A549 (cell line): ENCODE results near the gene TRIM38. TPM values are rescaled to one million over a fixed set of nuclear protein-coding genes. Genes with fewer than 3 reads are reported as not detected.

Source experiments
- ATAC-seq, 2 experiments: fragments of 200-7000 bp in 1 of 2; fragments of >200 bp in 1 of 2; cut with Nextera tagmentation in 1 of 2; cut with Tn5 transposase in 1 of 2; 3 replicates each; pipeline versions ENCODE4 v1.8.0 to v1.9.1; 2018 to 2020; ENCODE audit warnings: mild to moderate bottlenecking in 1 of 2, moderate library complexity in 1 of 2
- CTCF ChIA-PET: fragments of 300-600 bp; sonication (Branson Sonifier 250); formaldehyde crosslinking; extraction: SDS; loops from one replicate; lab custom pipeline; 2021; ENCODE audit warnings: antibody characterized with exemption, inconsistent platforms; lab: Yijun Ruan, JAX
- POLR2A ChIA-PET: fragments of 350-600 bp; formaldehyde crosslinking; extraction: SDS; loops from one replicate; lab custom pipeline; 2021; ENCODE audit warnings: antibody characterized with exemption, inconsistent platforms; lab: Yijun Ruan, JAX
- DNase-seq, 2 experiments: peaks; one replicate each; pipeline versions ENCODE4 v3.0.0 to v3.0.0-alpha.2; 2011 to 2016; ENCODE audit warnings: low read depth in 1 of 2, low spot score in 1 of 2
- FAIRE-seq: peaks from 2 replicates; lab custom pipeline; 2011; peaks lifted over from hg19 to GRCh38; lab: Jason Lieb, UNC
- H3K27ac ChIP-seq, 2 experiments: fragments of >200 bp; sonication (Bioruptor Twin); formaldehyde crosslinking; 3 replicates each; pipeline ENCODE4 v1.5.1; 2016 to 2017
- H3K4me1 ChIP-seq: fragments of >200 bp; sonication (Bioruptor Twin); formaldehyde crosslinking; 3 replicates; pipeline ENCODE4 v1.6.1; 2016
- H3K4me2 ChIP-seq: fragments of >200 bp; sonication (Bioruptor Twin); formaldehyde crosslinking; 3 replicates; pipeline ENCODE4 v1.6.1; 2016
- H3K4me3 ChIP-seq: fragments of >200 bp; sonication (Bioruptor Twin); formaldehyde crosslinking; 3 replicates; pipeline ENCODE4 v1.5.1; 2016
- H3K9me3 ChIP-seq: fragments of >200 bp; sonication (Bioruptor Twin); formaldehyde crosslinking; 3 replicates; pipeline ENCODE4 v1.6.1; 2016
- BHLHE40 ChIP-seq: IDR thresholded peaks from 2 replicates; pipeline ENCODE4 v1.6.1; 2012; ENCODE audit warnings: low read depth, low read length, inconsistent platforms
- CBX2 ChIP-seq: fragments of 200-600 bp; sonication (generic); IDR thresholded peaks from 2 replicates; pipeline ENCODE4 v1.6.1; 2016; ENCODE audit warnings: low read depth, mild to moderate bottlenecking, borderline replicate concordance
- CBX8 ChIP-seq: fragments of 200-600 bp; sonication (generic); IDR thresholded peaks from 2 replicates; pipeline ENCODE4 v1.6.1; 2016
- CEBPB ChIP-seq, 2 experiments: fragments of >200 bp in 1 of 2; sonication (Bioruptor Twin) in 1 of 2; formaldehyde crosslinking in 1 of 2; IDR thresholded peaks; 2 replicates each; pipeline ENCODE4 v1.6.1; 2012 to 2016
- CHD4 ChIP-seq: fragments of 200-600 bp; sonication (generic); IDR thresholded peaks from 2 replicates; pipeline ENCODE4 v1.6.1; 2016; ENCODE audit warnings: antibody characterized with exemption, mild to moderate bottlenecking, borderline replicate concordance
- EHF ChIP-seq: fragments of 250-450 bp; sonication (Bioruptor Pico); IDR thresholded peaks from 2 replicates; pipeline ENCODE4 v1.5.0; 2020; ENCODE audit warnings: mild to moderate bottlenecking
- EP300 ChIP-seq, 2 experiments: fragments of >200 bp; sonication (Bioruptor Twin); formaldehyde crosslinking; IDR thresholded peaks; 2 replicates in 1 of 2; 3 replicates in 1 of 2; pipeline ENCODE4 v1.6.1; 2016 to 2017
- ESRRA ChIP-seq: fragments of 150-350 bp; IDR thresholded peaks from 2 replicates; pipeline ENCODE4 v1.6.1; 2014; ENCODE audit warnings: mild to moderate bottlenecking, low read length, borderline replicate concordance
- FOSB ChIP-seq: fragments of 250-450 bp; sonication (Bioruptor Pico); IDR thresholded peaks from 2 replicates; pipeline ENCODE4 v1.5.0; 2020; ENCODE audit warnings: mild to moderate bottlenecking, moderate library complexity
- HOXA7 ChIP-seq: fragments of 250-450 bp; sonication (Bioruptor Pico); IDR thresholded peaks from 2 replicates; pipeline ENCODE4 v1.5.0; 2020; ENCODE audit warnings: mild to moderate bottlenecking, moderate library complexity
- HOXB5 ChIP-seq: fragments of 250-450 bp; sonication (Bioruptor Pico); IDR thresholded peaks from 2 replicates; pipeline ENCODE4 v1.5.0; 2020; ENCODE audit warnings: mild to moderate bottlenecking, moderate library complexity
- JUN ChIP-seq, 2 experiments: fragments of >200 bp; sonication (Bioruptor Twin); formaldehyde crosslinking; IDR thresholded peaks; 2 replicates in 1 of 2; 3 replicates in 1 of 2; pipeline ENCODE4 v1.6.1; 2016 to 2017
- MAFK ChIP-seq: fragments of 450-650 bp; IDR thresholded peaks from 2 replicates; pipeline ENCODE4 v1.6.1; 2014; ENCODE audit not compliant: partially characterized antibody
- MYC ChIP-seq: IDR thresholded peaks from 2 replicates; pipeline ENCODE4 v1.6.1; 2012; ENCODE audit warnings: mild to moderate bottlenecking, inconsistent platforms, low read length, improper control_type of control experiment, borderline replicate concordance
- NR3C1 ChIP-seq: fragments of >200 bp; sonication (Bioruptor Twin); formaldehyde crosslinking; IDR thresholded peaks from 3 replicates; pipeline ENCODE4 v1.6.1; 2017
- POLR2AphosphoS2 ChIP-seq: conservative IDR thresholded peaks from 2 replicates; pipeline ENCODE4 v1.6.1; 2012; ENCODE audit warnings: low read length, improper control_type of control experiment, inconsistent platforms
- RAD21 ChIP-seq, 2 experiments: fragments of >200 bp in 1 of 2; sonication (Bioruptor Twin) in 1 of 2; formaldehyde crosslinking in 1 of 2; IDR thresholded peaks in 1 of 2; conservative IDR thresholded peaks in 1 of 2; 2 replicates in 1 of 2; 3 replicates in 1 of 2; pipeline ENCODE4 v1.6.1; 2012 to 2018; ENCODE audit warnings: inconsistent platforms in 1 of 2
- RCOR1 ChIP-seq: fragments of 150-350 bp; IDR thresholded peaks from 2 replicates; pipeline ENCODE4 v1.6.1; 2014; ENCODE audit warnings: antibody characterized with exemption, low read length, low read depth
- SMC3 ChIP-seq: fragments of >200 bp; sonication (Bioruptor Twin); formaldehyde crosslinking; IDR thresholded peaks from 3 replicates; pipeline ENCODE4 v1.6.1; 2018; ENCODE audit warnings: inconsistent platforms
- ZNF302 ChIP-seq: fragments of 250-450 bp; sonication (Bioruptor Pico); IDR thresholded peaks from 2 replicates; pipeline ENCODE4 v1.9.0; 2021; ENCODE audit warnings: inconsistent platforms, mild to moderate bottlenecking, moderate library complexity
- ZSCAN20 ChIP-seq: fragments of 250-450 bp; sonication (Bioruptor Pico); IDR thresholded peaks from 2 replicates; pipeline ENCODE4 v1.8.0; 2022; ENCODE audit warnings: mild to moderate bottlenecking, moderate library complexity
- WGBS: methylation state at CpG from one replicate; pipeline ENCODE4 v1.1.6; 2017; ENCODE audit errors: missing lambda C conversion rate; 5-methylcytosine and 5-hydroxymethylcytosine counted together
- polyA plus RNA-seq, 4 experiments: library from polyadenylated mRNA; depleted of rRNA in 3 of 4; stranded (reverse); fragments of >200 nt; fragmentation: RNase III in 1 of 4; extraction: RNeasy Plus Mini Kit Qiagen cat#74134 plus additional on column Dnase treatment in 1 of 4; gene quantifications; 2 replicates in 3 of 4; 3 replicates in 1 of 4; pipeline ENCODE4 v1.2.3, GENCODE V29; 2011 to 2017
- TF ChIP-seq, protein P1 (sequence below): IDR thresholded peaks from 2 replicates; pipeline ENCODE4 v1.6.1; 2012; ENCODE audit warnings: low read depth, borderline replicate concordance
- TF ChIP-seq, protein P2 (sequence below): IDR thresholded peaks from 2 replicates; pipeline ENCODE4 v1.6.1; 2012
- TF ChIP-seq, protein P3 (sequence below): fragments of >200 bp; sonication (Bioruptor Twin); formaldehyde crosslinking; IDR thresholded peaks from 3 replicates; pipeline ENCODE4 v1.5.1; 2016
- TF ChIP-seq, protein P4 (sequence below): fragments of 250-450 bp; sonication (Bioruptor Pico); IDR thresholded peaks from 2 replicates; pipeline ENCODE4 v1.5.0; 2021; ENCODE audit warnings: mild to moderate bottlenecking, moderate library complexity, borderline replicate concordance
- TF ChIP-seq, protein P5 (sequence below): IDR thresholded peaks from 2 replicates; pipeline ENCODE4 v1.6.1; 2012

The TRIM38 gene
- polyA plus RNA-seq, 2 of the 4 experiments (the other 2 are of a cell fraction) = 1.7 to 3.4 TPM

DNA sequence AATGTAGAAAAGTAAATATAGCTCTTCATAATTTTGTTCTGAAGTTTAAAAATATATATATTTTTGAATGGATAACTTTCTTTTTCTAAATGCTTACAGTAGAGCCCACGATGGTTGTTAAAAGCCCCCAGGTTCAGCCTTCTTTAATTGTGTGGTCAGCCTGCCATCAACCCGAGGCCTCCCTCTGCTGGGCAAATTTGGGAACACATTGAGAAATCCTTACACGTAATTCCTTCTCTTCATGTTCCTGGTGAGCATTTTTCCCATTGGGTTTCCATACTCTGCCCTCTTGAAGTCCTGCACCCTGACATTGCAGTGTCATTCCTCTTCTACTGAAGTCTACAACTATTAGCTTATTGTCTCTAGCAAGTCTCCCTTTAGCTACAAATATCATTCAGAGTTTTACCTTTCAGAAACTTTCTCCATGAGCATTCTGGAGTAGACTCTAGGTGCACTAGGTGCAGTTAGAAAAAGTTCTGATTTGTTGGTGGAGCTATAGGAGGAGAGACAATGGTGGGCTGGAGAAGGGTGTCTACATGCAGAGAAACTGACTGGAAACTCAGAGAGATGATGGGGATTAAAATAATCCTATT is 40.6 kb downstream of the TRIM38 start:
- no peak overlapping the region for H3K4me2 ChIP-seq
- FAIRE-seq (no peak), ATAC-seq (peak; percentile 76 to 82; a peak in 5 of 6 replicates), DNase-seq (peak; percentile 46 to 62)
- H3K27ac ChIP-seq = no peak overlapping the region
- TF ChIP-seq BHLHE40 = no peak
- peak in 1 of 2 experiments; percentile 46; a peak in 2 of 4 replicates for TF ChIP-seq CEBPB (IDR thresholded peaks at IDR 0.05)
- no peak for TF ChIP-seq MAFK
- no peak for TF ChIP-seq ZSCAN20
- TF ChIP-seq HOXB5 (CRISPR knock-in tag) = no peak
- TF ChIP-seq RAD21 (conservative IDR thresholded peaks at IDR 0.05 in 1 of 2, IDR thresholded peaks at IDR 0.05 in 1 of 2) = peak; percentile 46 to 61
- no peak for TF ChIP-seq POLR2AphosphoS2
- TF ChIP-seq, protein P1, sequence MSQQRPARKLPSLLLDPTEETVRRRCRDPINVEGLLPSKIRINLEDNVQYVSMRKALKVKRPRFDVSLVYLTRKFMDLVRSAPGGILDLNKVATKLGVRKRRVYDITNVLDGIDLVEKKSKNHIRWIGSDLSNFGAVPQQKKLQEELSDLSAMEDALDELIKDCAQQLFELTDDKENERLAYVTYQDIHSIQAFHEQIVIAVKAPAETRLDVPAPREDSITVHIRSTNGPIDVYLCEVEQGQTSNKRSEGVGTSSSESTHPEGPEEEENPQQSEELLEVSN = no peak
- no peak for TF ChIP-seq CBX2
- TF ChIP-seq CBX8 = no peak
- TF ChIP-seq EP300 (IDR thresholded peaks at IDR 0.05) = no peak
- no peak for TF ChIP-seq FOSB (CRISPR knock-in tag)
- TF ChIP-seq ESRRA = no peak
- TF ChIP-seq, protein P2, sequence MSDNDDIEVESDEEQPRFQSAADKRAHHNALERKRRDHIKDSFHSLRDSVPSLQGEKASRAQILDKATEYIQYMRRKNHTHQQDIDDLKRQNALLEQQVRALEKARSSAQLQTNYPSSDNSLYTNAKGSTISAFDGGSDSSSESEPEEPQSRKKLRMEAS = no peak
- TF ChIP-seq EHF (CRISPR knock-in tag) = no peak
- no peak for TF ChIP-seq JUN (IDR thresholded peaks at IDR 0.05)
- no peak for TF ChIP-seq MYC
- TF ChIP-seq, protein P3, sequence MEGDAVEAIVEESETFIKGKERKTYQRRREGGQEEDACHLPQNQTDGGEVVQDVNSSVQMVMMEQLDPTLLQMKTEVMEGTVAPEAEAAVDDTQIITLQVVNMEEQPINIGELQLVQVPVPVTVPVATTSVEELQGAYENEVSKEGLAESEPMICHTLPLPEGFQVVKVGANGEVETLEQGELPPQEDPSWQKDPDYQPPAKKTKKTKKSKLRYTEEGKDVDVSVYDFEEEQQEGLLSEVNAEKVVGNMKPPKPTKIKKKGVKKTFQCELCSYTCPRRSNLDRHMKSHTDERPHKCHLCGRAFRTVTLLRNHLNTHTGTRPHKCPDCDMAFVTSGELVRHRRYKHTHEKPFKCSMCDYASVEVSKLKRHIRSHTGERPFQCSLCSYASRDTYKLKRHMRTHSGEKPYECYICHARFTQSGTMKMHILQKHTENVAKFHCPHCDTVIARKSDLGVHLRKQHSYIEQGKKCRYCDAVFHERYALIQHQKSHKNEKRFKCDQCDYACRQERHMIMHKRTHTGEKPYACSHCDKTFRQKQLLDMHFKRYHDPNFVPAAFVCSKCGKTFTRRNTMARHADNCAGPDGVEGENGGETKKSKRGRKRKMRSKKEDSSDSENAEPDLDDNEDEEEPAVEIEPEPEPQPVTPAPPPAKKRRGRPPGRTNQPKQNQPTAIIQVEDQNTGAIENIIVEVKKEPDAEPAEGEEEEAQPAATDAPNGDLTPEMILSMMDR = peak; percentile 59
- TF ChIP-seq RCOR1 = no peak
- no peak for TF ChIP-seq CHD4
- TF ChIP-seq SMC3 = peak; percentile 38; the same call in 2 of the 3 replicates
- TF ChIP-seq, protein P4, sequence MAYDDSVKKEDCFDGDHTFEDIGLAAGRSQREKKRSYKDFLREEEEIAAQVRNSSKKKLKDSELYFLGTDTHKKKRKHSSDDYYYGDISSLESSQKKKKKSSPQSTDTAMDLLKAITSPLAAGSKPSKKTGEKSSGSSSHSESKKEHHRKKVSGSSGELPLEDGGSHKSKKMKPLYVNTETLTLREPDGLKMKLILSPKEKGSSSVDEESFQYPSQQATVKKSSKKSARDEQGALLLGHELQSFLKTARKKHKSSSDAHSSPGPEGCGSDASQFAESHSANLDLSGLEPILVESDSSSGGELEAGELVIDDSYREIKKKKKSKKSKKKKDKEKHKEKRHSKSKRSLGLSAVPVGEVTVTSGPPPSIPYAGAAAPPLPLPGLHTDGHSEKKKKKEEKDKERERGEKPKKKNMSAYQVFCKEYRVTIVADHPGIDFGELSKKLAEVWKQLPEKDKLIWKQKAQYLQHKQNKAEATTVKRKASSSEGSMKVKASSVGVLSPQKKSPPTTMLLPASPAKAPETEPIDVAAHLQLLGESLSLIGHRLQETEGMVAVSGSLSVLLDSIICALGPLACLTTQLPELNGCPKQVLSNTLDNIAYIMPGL = no peak
- TF ChIP-seq ZNF302 = no peak
- TF ChIP-seq, protein P5, sequence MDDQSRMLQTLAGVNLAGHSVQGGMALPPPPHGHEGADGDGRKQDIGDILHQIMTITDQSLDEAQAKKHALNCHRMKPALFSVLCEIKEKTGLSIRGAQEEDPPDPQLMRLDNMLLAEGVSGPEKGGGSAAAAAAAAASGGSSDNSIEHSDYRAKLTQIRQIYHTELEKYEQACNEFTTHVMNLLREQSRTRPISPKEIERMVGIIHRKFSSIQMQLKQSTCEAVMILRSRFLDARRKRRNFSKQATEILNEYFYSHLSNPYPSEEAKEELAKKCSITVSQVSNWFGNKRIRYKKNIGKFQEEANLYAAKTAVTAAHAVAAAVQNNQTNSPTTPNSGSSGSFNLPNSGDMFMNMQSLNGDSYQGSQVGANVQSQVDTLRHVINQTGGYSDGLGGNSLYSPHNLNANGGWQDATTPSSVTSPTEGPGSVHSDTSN = no peak
- no peak for TF ChIP-seq NR3C1
- no peak for TF ChIP-seq HOXA7 (CRISPR knock-in tag)
- ChIA-PET POLR2A (interaction anchor here (1.5 kb wide), 1 partner anchor 17 kb away, joined by 7 read pairs; a partner anchor contains a TSS), CTCF (interaction anchor here (0.6 to 7.7 kb wide), 14 partner anchors 8 to 1623 kb away, joined by 3 to 85 read pairs (median 4); a partner anchor contains a TSS)
- WGBS = 0% methylated on average over 3 of the region's 3 CpGs
- H3K9me3 ChIP-seq = no peaks in the 10 kb centered on the region
- no peaks in the 10 kb centered on the region for H3K4me1 ChIP-seq
- no peak overlapping the region for H3K4me3 ChIP-seq
